Measurements from ENCODE around the gene MYZAP. TPM values are rescaled to one million over a fixed set of nuclear protein-coding genes. Genes with fewer than 3 reads are reported as not detected.
A peak's percentile ranks its signal among the peaks of the same experiment; 100 is the strongest.

The MYZAP gene
- total and polyA plus RNA-seq, 9 of the 15 experiments (the other 6 are each of a cell fraction or from before 2014, with no cell fraction given): 0.03 TPM; not detected in 8

- TF ChIP-seq NFRKB (IDR thresholded peaks at IDR 0.05; ENCODE audit: low read depth) (peak; percentile 99), E2F8 (IDR thresholded peaks at IDR 0.05; ENCODE audit: low read depth, partially characterized antibody) (peak; percentile 96), SMARCA4 (IDR thresholded peaks at IDR 0.05) (no peak), ZNF146 (CRISPR knock-in tag; IDR thresholded peaks at IDR 0.05; ENCODE audit: unreplicated experiment) (no peak), FOSL1 (tag; conservative IDR thresholded peaks at IDR 0.05) (peak; percentile 51), CHAMP1 (IDR thresholded peaks at IDR 0.05) (peak; percentile 71), MTF1 (CRISPR knock-in tag; IDR thresholded peaks at IDR 0.05; ENCODE audit: borderline replicate concordance) (no peak), MAFK (IDR thresholded peaks at IDR 0.05; ENCODE audit: low read length) (no peak), KDM5B (IDR thresholded peaks at IDR 0.05; ENCODE audit: insufficient replicate concordance, low read depth, low read length) (peak; percentile 71), NCOA4 (IDR thresholded peaks at IDR 0.05; ENCODE audit: partially characterized antibody) (no peak), NRF1 (conservative IDR thresholded peaks at IDR 0.05 in 1 of 2, IDR thresholded peaks at IDR 0.05 in 1 of 2) (peak; percentile 27 to 44; a peak in 2 of 4 replicates), POLR2B (IDR thresholded peaks at IDR 0.05; ENCODE audit: low read depth, partially characterized antibody) (peak; percentile 47), BCL6 (CRISPR knock-in tag; IDR thresholded peaks at IDR 0.05) (no peak), TCF7 (IDR thresholded peaks at IDR 0.05; ENCODE audit: borderline replicate concordance) (0 out of 2 replicates have a peak, but pooled peaks have one; percentile 28), ZBTB7A (IDR thresholded peaks at IDR 0.05; ENCODE audit: borderline replicate concordance, control insufficient read depth, low read depth, low read length) (peak; percentile 70; the same call in 1 of the 2 replicates), RCOR1 (IDR thresholded peaks at IDR 0.05; ENCODE audit: borderline replicate concordance in 1 of 2, low read depth in 2 of 2, low read length in 2 of 2) (peak; percentile 14 to 47; a peak in 1 of 4 replicates), ZNF398 (CRISPR knock-in tag; IDR thresholded peaks at IDR 0.05) (no peak), ETV5 (CRISPR knock-in tag; IDR thresholded peaks at IDR 0.05; ENCODE audit: low read depth) (peak; percentile 92), HNRNPH1 (optimal IDR thresholded peaks at IDR 0.05; ENCODE audit: low read depth, low read length) (no peak), ZFX (CRISPR knock-in tag; IDR thresholded peaks at IDR 0.05) (peak; percentile 81)
These were observed 114.9 kb downstream of the MYZAP start, which contains the start of gene POLR2M (continued) for GRCh38 chr15:57706405-57707209.
